Psoas muscle (tissue), 8 donors: Measurements from ENCODE around the gene HNRNPF. TPM values are rescaled to one million over a fixed set of nuclear protein-coding genes. Genes with fewer than 3 reads are reported as not detected.
A peak's percentile ranks its signal among the peaks of the same experiment; 100 is the strongest.

ENCODE experiments used
- ATAC-seq, 4 donors: fragments of 200-7000 bp; cut with Tn5 transposase; one replicate each; pipeline ENCODE4 v1.9.1; 2020; ENCODE audit warnings: moderate library complexity in 3 of 4, mild to moderate bottlenecking in 2 of 4
- DNase-seq, 2 donors: peaks; one replicate each; pipeline ENCODE4 v3.0.0-alpha.2; 2020
- H3K27ac ChIP-seq: fragments of 200-600 bp; one replicate; pipeline ENCODE4 v1.8.0; 2022
- H3K27me3 ChIP-seq, 3 donors: fragments of 200-600 bp in 1 of 3; one replicate each; pipeline versions ENCODE4 v1.6.1 to v1.8.0; 2013 to 2022; ENCODE audit warnings: low read length in 2 of 3, mild to moderate bottlenecking in 2 of 3, moderate library complexity in 1 of 3; ENCODE audit not compliant: insufficient read depth in 3 of 3
- H3K36me3 ChIP-seq, 2 donors: fragments of 200-600 bp in 1 of 2; one replicate each; pipeline versions ENCODE4 v1.6.1 to v1.8.0; 2013 to 2022; ENCODE audit warnings: low read depth in 1 of 2, mild to moderate bottlenecking in 1 of 2, moderate library complexity in 1 of 2; ENCODE audit not compliant: insufficient read depth in 1 of 2
- H3K4me1 ChIP-seq: fragments of 200-600 bp; one replicate; pipeline ENCODE4 v1.8.0; 2022
- H3K4me3 ChIP-seq: fragments of 200-600 bp; one replicate; pipeline ENCODE4 v1.8.0; 2022; ENCODE audit warnings: mild to moderate bottlenecking
- H3K9me3 ChIP-seq: fragments of 200-600 bp; one replicate; pipeline ENCODE4 v1.8.0; 2022
- WGBS, 3 donors: extraction: QIAGEN DNeasy Blood & Tissue Kit; methylation state at CpG; one replicate each; pipeline versions ENCODE4 v1.1.6 to v1.1.7; 2013; 5-methylcytosine and 5-hydroxymethylcytosine counted together
- intact Hi-C, 2 donors: fragments of 100-400 bp; cut with DNase I; formaldehyde crosslinking; loops; one replicate each; pipeline versions ENCODE4 v1.11.0 to v1.14.2; 2022
- polyA plus RNA-seq, 3 donors: library from polyadenylated mRNA; stranded (reverse); fragments of 200-250 nt; gene quantifications; one replicate each; pipeline ENCODE4 v1.2.3, GENCODE V29; 2013
- total RNA-seq, 4 donors: library from RNA; stranded (reverse); fragmentation: NEBNext Ultra II Directional in 2 of 4; extraction: Animal tissue kit (Norgen Biotek cat#: 25700) in 2 of 4; gene quantifications; one replicate each; pipeline versions ENCODE4 v1.2.1 to v1.2.4, GENCODE V29; 2021 to 2023
- TF ChIP-seq, protein P1 (sequence below): fragments of 200-600 bp; IDR thresholded peaks from one replicate; pipeline ENCODE4 v1.8.0; 2022; ENCODE audit warnings: antibody characterized with exemption
- donor health status: healthy with polysubstance abuse.
- donor health status: DM: no; HTN: no; CAD: no; lungs with moderate emphysema.
- donor health status: Bipolar disorder and iron deficiency.
- donor health status: healthy.
- donor health status: DM: yes; HTN: yes; CAD: no.
- donor health status: DM: no; HTN: no; CAD: no.
- donor health status: DM: no; HTN: no; CAD: no.
- donor health status: DM: yes; HTN: yes; CAD: no.

Gene HNRNPF
- total and polyA plus RNA-seq, 7 donors, result 62.1 to 154 (median 89.7) TPM

DNA sequence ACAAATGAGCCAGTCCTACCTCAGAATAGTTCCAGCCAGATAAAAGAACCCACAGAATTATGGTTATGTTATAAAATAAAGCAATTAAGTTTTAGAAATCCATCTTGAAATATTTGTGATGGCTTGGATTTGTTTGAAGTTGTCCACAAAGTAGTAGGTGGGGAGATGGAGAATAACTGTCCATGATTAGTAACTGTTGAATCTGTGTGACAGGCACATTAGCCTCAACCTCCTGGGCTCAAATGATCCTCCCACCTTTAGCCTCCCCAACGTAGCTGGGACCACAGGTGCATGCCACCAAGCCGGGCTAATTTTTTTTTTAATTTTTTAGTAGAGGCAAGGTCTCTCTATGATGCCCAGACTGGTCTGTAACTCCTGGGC lies 10.1 kb downstream of the HNRNPF start:
- H3K27ac ChIP-seq, result no peak overlapping the region
- intact Hi-C loops, result loop anchor here in 1 of 2 donors (5.0 kb wide), 1 partner anchor 38 kb away; the partner anchor contains the start of gene ZNF487
- no peaks in the 10 kb centered on the region for H3K9me3 ChIP-seq
- H3K27me3 ChIP-seq, result no peaks in the 10 kb centered on the region
- ATAC-seq (no peak), DNase-seq (no peak)
- TF ChIP-seq, protein P1, sequence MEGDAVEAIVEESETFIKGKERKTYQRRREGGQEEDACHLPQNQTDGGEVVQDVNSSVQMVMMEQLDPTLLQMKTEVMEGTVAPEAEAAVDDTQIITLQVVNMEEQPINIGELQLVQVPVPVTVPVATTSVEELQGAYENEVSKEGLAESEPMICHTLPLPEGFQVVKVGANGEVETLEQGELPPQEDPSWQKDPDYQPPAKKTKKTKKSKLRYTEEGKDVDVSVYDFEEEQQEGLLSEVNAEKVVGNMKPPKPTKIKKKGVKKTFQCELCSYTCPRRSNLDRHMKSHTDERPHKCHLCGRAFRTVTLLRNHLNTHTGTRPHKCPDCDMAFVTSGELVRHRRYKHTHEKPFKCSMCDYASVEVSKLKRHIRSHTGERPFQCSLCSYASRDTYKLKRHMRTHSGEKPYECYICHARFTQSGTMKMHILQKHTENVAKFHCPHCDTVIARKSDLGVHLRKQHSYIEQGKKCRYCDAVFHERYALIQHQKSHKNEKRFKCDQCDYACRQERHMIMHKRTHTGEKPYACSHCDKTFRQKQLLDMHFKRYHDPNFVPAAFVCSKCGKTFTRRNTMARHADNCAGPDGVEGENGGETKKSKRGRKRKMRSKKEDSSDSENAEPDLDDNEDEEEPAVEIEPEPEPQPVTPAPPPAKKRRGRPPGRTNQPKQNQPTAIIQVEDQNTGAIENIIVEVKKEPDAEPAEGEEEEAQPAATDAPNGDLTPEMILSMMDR, result no peak
- WGBS, 3 donors, result 56 to 68% (median 66%) methylated on average over 2 of the region's 2 CpGs
- peaks cover 4 to 31% of the 10 kb centered on the region in 2 donors for H3K36me3 ChIP-seq
- H3K4me3 ChIP-seq, result no peak overlapping the region
- peaks cover 67% of the 10 kb centered on the region for H3K4me1 ChIP-seq

DNA sequence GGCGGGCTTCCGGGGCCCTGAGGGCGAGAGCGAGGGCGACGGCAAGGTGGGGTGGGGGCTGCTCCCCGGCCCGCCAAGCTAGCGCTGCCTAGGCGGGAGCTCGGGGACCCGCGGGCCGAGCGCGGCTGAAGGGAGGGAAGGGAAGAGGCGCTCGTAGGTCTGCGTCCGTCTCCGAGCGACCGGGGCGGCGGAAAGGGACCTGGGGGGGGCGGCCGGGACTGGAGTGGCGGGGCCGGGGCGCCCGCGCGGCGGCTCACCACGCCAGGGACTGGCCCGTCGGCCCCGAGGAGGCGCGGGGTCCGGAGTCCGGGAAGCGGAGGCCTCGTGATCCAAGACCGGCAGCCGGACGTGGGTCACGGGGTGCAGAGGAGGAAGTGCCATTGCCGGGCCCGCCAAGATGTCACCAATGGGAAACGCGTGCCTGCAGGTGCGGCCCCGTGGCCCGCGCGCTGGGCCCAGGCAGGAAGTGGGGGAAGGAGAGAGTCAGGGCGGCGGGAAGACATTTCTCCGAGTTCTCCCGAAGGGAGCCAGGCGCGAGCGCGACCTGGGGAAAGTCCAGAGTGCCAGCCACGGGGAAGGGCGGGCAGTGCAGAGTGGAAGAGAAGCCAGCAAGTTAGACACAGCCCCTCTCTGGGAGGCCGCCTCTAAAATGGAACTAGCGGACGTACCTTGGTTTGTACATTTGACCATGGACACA lies 11.9 kb downstream of the HNRNPF start:
- H3K9me3 ChIP-seq, result no peaks in the 10 kb centered on the region
- DNase-seq (peak; percentile 88 to 92), ATAC-seq (peak; percentile 91 to 95 (median 92))
- 0 to 1% (median 0%) methylated on average over 34 to 67 of the region's 70 CpGs for whole genome bisulfite sequencing, 3 donors
- intact Hi-C loops, result loop anchor here (1.0 to 5.0 kb wide), 2 partner anchors 10 to 40 kb away; partner anchors contain the start of gene ZNF487 (in 1 of the 2)
- H3K4me3 ChIP-seq, result peak overlapping the region; percentile 75
- H3K4me1 ChIP-seq, result peaks cover 54% of the 10 kb centered on the region
- no peaks in the 10 kb centered on the region for H3K27me3 ChIP-seq
- peak overlapping the region; percentile 94 for H3K27ac ChIP-seq
- TF ChIP-seq, protein P1, result no peak
- peaks cover 9 to 43% of the 10 kb centered on the region in 2 donors for H3K36me3 ChIP-seq

DNA sequence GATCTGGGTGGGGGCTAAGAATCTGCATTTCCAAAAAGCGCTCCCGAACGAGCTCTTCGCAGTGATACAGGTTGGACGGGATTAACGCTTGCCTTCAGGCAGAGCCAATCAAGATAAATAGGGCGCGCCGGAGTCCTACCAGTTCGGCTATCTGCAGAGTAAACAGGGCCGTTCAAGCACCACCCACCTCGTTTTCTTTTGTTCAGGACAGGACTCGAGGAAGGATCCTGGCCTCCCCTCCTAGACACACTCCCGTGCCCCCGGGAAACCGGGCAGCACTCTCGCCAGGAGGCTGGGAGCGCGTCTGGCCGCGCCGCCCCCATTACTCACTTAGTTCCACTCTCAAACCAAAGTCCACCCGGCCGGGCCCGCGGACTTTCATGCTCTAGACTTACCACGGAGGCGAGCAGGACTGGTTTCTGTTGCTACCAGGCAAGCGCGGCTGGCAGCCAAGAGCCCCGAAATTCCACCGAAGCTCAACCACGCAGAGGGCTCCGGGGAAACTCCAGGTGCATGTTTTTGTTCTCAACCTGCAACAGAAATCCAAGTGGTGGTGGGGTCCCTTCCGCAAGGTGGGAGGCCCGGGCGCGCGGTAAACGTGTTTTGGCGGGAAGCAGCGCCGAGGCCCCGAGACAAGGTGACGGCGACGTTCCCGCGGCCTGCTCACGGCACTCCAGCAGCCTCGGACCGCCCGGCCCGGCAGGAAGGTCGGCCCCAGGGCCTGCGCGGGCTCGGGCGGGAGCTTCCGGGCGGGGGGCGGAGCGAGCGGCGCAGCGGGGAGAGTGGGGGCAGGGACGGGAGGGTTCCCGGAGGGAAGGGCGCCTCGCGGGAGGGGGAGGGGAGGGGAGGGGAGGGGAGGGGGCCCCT lies 12.7 kb downstream of the HNRNPF start:
- intact Hi-C loops, result loop anchor here in 1 of 2 donors (5.0 kb wide), 1 partner anchor 41 kb away; the partner anchor contains the start of gene ZNF487
- peak overlapping the region; percentile 94 for H3K27ac ChIP-seq
- no peaks in the 10 kb centered on the region for H3K27me3 ChIP-seq
- peaks cover 47% of the 10 kb centered on the region for H3K4me1 ChIP-seq
- peaks cover 9 to 51% of the 10 kb centered on the region in 2 donors for H3K36me3 ChIP-seq
- ATAC-seq, result peak; percentile 84 to 89 (median 86)
- TF ChIP-seq, protein P1, result no peak
- peak overlapping the region; percentile 75 for H3K4me3 ChIP-seq
- no peaks in the 10 kb centered on the region for H3K9me3 ChIP-seq
- peak; percentile 79 to 87 for DNase-seq
- 3 to 4% (median 3%) methylated on average over 63 to 68 of the region's 71 CpGs for WGBS, 3 donors

DNA sequence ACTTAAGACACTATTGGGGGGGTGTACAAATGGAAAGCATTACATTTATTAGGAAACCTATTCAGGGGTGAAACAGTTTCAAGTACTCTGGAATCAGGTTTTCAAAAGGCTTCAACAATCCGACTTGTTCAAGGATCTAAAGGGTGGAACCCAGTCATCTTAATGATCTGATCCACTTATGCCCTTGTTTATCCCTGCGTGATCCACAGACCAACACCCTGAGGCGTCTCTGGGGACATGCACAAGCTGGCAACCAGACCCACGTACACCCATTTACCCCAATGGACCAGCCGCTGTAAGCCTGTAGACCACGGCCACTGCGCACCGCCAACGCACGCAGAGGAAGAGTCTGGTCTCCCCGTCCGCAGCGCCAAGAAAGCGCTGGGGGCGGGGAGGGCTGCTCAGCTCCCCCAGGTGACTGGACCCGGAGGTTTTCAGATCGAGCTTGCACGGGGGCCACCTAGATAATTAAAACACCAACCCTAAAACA lies 13.4 kb downstream of the HNRNPF start:
- peak overlapping the region; percentile 94 for H3K27ac ChIP-seq

More for the DNA sequence above, 13.4 kb downstream of the HNRNPF start:
- WGBS, 3 donors, result 28 to 34% (median 30%) methylated on average over 18 of the region's 18 CpGs
- Histone ChIP-seq H3K9me3 (no peaks in the 10 kb centered on the region), H3K4me1 (peaks cover 40% of the 10 kb centered on the region), H3K36me3 (peaks cover 9 to 57% of the 10 kb centered on the region in 2 donors), H3K27me3 (no peaks in the 10 kb centered on the region), H3K4me3 (peak overlapping the region; percentile 75)
- intact Hi-C loops, result loop anchor here in 1 of 2 donors (5.0 kb wide), 1 partner anchor 42 kb away; the partner anchor contains the start of gene ZNF487
- TF ChIP-seq, protein P1, result no peak
- ATAC-seq (no peak), DNase-seq (peak in 1 of 2 donors; percentile 62)
